Measurements from ENCODE around the gene PRRT1.

Gene PRRT1

GRCh38 chr6:32174416-32174815 is 22.7 kb upstream of the PRRT1 start:
- DNase-seq (ENCODE audit: low spot score) = no peak

GRCh38 chr6:32173051-32173727 is 21.4 kb upstream of the PRRT1 start:
- DNase-seq (ENCODE audit: low spot score) = peak; percentile 9

- DNase-seq (ENCODE audit: low spot score) = no peak
Measured at GRCh38 chr6:32171234-32171633, 19.5 kb upstream of the PRRT1 start.

- DNase-seq (ENCODE audit: low spot score) = no peak
Measured at GRCh38 chr6:32170294-32170693, 18.6 kb upstream of the PRRT1 start.

- DNase-seq (ENCODE audit: low spot score) = no peak
Measured at GRCh38 chr6:32168807-32169591, 17.3 kb upstream of the PRRT1 start.

- no peak for DNase-seq (ENCODE audit: low spot score)
Measured at GRCh38 chr6:32168350-32168749, 16.6 kb upstream of the PRRT1 start.

- DNase-seq (ENCODE audit: low spot score) = no peak
Measured at GRCh38 chr6:32167761-32168262, 16.1 kb upstream of the PRRT1 start.

- DNase-seq (ENCODE audit: low spot score) = no peak
Measured at GRCh38 chr6:32167154-32167760, 15.5 kb upstream of the PRRT1 start.

GRCh38 chr6:32166411-32167061 is 14.8 kb upstream of the PRRT1 start:
- DNase-seq (ENCODE audit: low spot score) = no peak

GRCh38 chr6:32164295-32164694 is 12.6 kb upstream of the PRRT1 start, which contains the start of gene EGFL8:
Gene EGFL8 (plus strand): TSS chr6:32164595. CDS start chr6:32166166, 1,571 bp downstream.
- no peak for DNase-seq (ENCODE audit: low spot score)

GRCh38 chr6:32163559-32164258 is 12.0 kb upstream of the PRRT1 start:
- no peak for DNase-seq (ENCODE audit: low spot score)

GRCh38 chr6:32158052-32158451 is 6.3 kb upstream of the PRRT1 start:
- DNase-seq (ENCODE audit: low spot score) = no peak

- DNase-seq (ENCODE audit: low spot score) = no peak
Measured at GRCh38 chr6:32156891-32157290, 5.2 kb upstream of the PRRT1 start.

- DNase-seq (ENCODE audit: low spot score) = peak; percentile 78
Measured at GRCh38 chr6:32154514-32155161, 2.9 kb upstream of the PRRT1 start.

- peak; percentile 81 for DNase-seq (ENCODE audit: low spot score)
Measured at GRCh38 chr6:32153564-32154513, 2.1 kb upstream of the PRRT1 start, which contains the start of gene PPT2. Gene PPT2 (plus strand): TSS chr6:32154141. CDS start chr6:32154595, 454 bp downstream.

- peak; percentile 18 for DNase-seq (ENCODE audit: low spot score)
Measured at GRCh38 chr6:32152769-32153563, 1.2 kb upstream of the PRRT1 start.

GRCh38 chr6:32151181-32151862 is 417 bp downstream of the PRRT1 start:
- DNase-seq (ENCODE audit: low spot score) = no peak

Data from SW480 (cell line).